Measurements from ENCODE around the gene RNF225. TPM values are rescaled to one million over a fixed set of nuclear protein-coding genes. Genes with fewer than 3 reads are reported as not detected.

The RNF225 gene
- total RNA-seq, 4 donors from 2014 or later = 3.9 to 13.7 (median 13.6) TPM; not detected in 1

DNA sequence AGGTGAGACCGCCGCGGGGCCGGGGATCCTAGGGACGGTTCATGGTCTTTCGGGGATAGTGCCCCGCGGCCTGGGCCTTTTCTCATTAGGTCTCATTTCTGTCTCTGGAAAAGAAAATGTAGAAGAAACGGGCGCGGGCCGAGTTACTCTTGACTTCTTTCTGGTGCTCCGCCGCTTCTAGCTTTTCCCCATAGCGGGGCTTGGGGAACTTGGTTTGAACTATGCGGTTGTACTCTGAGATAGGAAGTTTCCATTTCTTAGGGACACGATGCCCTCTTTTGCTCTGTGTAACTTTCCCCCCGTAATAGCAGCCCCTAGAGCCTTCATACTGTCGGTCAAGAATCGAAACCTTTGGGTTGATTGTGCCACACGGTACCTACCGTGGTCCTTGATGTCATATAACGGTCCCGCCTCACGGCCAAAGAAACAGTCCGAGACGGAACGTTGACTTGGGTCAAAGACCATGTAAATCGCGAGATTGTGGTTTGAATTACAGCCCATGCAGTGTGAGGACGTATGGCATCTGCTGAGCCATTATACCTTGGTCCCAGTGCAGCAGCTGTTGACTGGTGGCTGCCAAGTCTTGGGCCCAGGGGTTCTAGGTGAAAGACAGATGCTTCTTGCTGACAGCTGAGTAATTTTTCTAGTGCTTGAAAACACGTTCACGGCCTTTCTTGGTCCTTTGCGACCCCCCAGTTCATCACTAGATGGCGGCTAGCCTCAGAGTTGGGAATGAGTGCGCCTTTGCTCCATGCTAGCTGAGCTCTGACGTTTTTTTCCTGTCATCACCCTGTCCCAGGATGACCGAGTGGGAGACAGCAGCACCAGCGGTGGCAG is 7.9 kb upstream of the RNF225 start:
- TF ChIP-seq EP300 (IDR thresholded peaks at IDR 0.05) (no peak), POLR2AphosphoS5 (IDR thresholded peaks at IDR 0.05) (no peak), POLR2A (IDR thresholded peaks at IDR 0.05) (no peak)
- TF ChIP-seq, protein P1, sequence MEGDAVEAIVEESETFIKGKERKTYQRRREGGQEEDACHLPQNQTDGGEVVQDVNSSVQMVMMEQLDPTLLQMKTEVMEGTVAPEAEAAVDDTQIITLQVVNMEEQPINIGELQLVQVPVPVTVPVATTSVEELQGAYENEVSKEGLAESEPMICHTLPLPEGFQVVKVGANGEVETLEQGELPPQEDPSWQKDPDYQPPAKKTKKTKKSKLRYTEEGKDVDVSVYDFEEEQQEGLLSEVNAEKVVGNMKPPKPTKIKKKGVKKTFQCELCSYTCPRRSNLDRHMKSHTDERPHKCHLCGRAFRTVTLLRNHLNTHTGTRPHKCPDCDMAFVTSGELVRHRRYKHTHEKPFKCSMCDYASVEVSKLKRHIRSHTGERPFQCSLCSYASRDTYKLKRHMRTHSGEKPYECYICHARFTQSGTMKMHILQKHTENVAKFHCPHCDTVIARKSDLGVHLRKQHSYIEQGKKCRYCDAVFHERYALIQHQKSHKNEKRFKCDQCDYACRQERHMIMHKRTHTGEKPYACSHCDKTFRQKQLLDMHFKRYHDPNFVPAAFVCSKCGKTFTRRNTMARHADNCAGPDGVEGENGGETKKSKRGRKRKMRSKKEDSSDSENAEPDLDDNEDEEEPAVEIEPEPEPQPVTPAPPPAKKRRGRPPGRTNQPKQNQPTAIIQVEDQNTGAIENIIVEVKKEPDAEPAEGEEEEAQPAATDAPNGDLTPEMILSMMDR (IDR thresholded peaks at IDR 0.05) = no peak
- Histone ChIP-seq H3K36me3 (peaks cover 22% of the 10 kb centered on the region), H3K9me3 (no peaks in the 10 kb centered on the region), H3K27ac (peak overlapping the region; percentile 98), H3K27me3 (no peaks in the 10 kb centered on the region), H3K4me3 (peak overlapping the region; percentile 66), H3K4me1 (peaks cover 32% of the 10 kb centered on the region)
- 7% methylated on average over 28 of the region's 39 CpGs for WGBS
- DNase-seq (ENCODE audit: low spot score in 2 of 2) = no peak

GRCh38 chr19:58388175-58388526 is 7.3 kb upstream of the RNF225 start:
- Histone ChIP-seq H3K27me3 (no peaks in the 10 kb centered on the region), H3K4me1 (peaks cover 32% of the 10 kb centered on the region), H3K9me3 (no peaks in the 10 kb centered on the region), H3K27ac (no peak overlapping the region), H3K36me3 (peaks cover 28% of the 10 kb centered on the region), H3K4me3 (peak overlapping the region; percentile 66)
- TF ChIP-seq POLR2AphosphoS5 (IDR thresholded peaks at IDR 0.05) = no peak
- TF ChIP-seq, protein P1 (IDR thresholded peaks at IDR 0.05) = no peak
- no peak for TF ChIP-seq POLR2A (IDR thresholded peaks at IDR 0.05)
- TF ChIP-seq EP300 (IDR thresholded peaks at IDR 0.05) = no peak
- no peak for DNase-seq (ENCODE audit: low spot score in 2 of 2)
- WGBS = 85% methylated on average over 3 of the region's 3 CpGs

DNA sequence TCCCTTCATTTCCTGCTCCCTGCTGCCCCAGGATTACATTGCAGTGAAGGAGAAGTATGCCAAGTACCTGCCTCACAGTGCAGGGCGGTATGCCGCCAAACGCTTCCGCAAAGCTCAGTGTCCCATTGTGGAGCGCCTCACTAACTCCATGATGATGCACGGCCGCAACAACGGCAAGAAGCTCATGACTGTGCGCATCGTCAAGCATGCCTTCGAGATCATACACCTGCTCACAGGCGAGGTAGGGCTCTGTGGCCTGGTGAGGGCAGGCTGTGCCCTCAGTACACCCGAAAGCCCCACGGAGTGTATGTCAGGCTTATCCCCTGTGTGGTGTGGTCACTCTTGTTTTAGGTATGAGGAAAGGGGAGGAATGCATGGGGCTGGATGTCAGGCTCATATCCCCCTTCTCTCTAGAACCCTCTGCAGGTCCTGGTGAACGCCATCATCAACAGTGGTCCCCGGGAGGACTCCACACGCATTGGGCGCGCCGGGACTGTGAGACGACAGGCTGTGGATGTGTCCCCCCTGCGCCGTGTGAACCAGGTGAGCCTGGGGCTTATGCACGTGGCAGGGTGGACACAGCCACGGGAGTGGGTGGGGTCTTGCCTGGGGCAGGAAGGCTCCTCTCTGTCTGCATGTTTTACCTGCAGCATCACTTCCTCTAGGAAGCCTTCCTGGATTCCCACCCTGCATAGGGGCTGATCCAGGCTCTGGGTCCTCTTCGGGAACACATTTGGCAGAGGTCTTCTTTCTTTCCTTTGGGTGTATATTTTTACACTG is 2.3 kb upstream of the RNF225 start:
- no peak for TF ChIP-seq POLR2A (IDR thresholded peaks at IDR 0.05)
- no peak for TF ChIP-seq EP300 (IDR thresholded peaks at IDR 0.05)
- no peak for TF ChIP-seq POLR2AphosphoS5 (IDR thresholded peaks at IDR 0.05)
- TF ChIP-seq, protein P1 (IDR thresholded peaks at IDR 0.05) = no peak
- DNase-seq (ENCODE audit: low spot score in 2 of 2) = peak in 1 of 2 donors; percentile 68
- WGBS = 89% methylated on average over 10 of the region's 26 CpGs

GRCh38 chr19:58393725-58394033 is 1.8 kb upstream of the RNF225 start:
- peaks cover 36% of the 10 kb centered on the region for H3K4me1 ChIP-seq
- H3K27me3 ChIP-seq = peaks cover 18% of the 10 kb centered on the region
- no peak for DNase-seq (ENCODE audit: low spot score in 2 of 2)
- no peak for TF ChIP-seq POLR2A (IDR thresholded peaks at IDR 0.05)
- peaks cover 46% of the 10 kb centered on the region for H3K36me3 ChIP-seq
- H3K9me3 ChIP-seq = no peaks in the 10 kb centered on the region
- no peak overlapping the region for H3K4me3 ChIP-seq
- no peak overlapping the region for H3K27ac ChIP-seq
- WGBS = 84% methylated on average over 4 of the region's 4 CpGs

More for the DNA sequence above, 2.3 kb upstream of the RNF225 start:
- no peak overlapping the region for H3K27ac ChIP-seq
- H3K9me3 ChIP-seq = no peaks in the 10 kb centered on the region
- peaks cover 18% of the 10 kb centered on the region for H3K27me3 ChIP-seq
- no peak overlapping the region for H3K4me3 ChIP-seq
- H3K4me1 ChIP-seq = peaks cover 39% of the 10 kb centered on the region
- H3K36me3 ChIP-seq = peaks cover 46% of the 10 kb centered on the region

DNA sequence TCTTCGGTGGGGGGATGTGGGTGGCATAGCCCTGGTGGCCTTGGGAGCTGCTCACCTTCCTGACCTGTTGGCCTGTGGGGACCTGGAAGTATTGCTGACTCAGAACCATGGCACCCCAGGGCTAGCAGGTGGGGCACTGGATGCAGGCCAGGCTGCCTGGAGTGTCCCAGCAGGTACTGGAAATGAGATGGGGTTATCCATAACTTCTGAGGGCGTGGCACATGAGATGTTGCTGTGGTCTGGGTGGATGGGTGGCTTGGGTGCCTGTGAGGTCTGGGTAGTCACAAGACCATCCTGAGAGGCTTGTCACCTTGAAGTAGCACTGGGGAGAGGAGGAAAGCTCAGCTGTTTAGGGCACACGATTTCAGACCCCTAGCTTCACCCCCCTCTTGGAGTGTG is 636 bp upstream of the RNF225 start:
- Histone ChIP-seq H3K4me3 (no peak overlapping the region), H3K27ac (peak overlapping the region; percentile 73), H3K4me1 (peaks cover 34% of the 10 kb centered on the region), H3K27me3 (peaks cover 18% of the 10 kb centered on the region), H3K9me3 (no peaks in the 10 kb centered on the region), H3K36me3 (peaks cover 41% of the 10 kb centered on the region)
- WGBS = 60% methylated on average over 2 of the region's 3 CpGs
- TF ChIP-seq POLR2AphosphoS5 (IDR thresholded peaks at IDR 0.05) = no peak
- peak; percentile 48 to 72 for DNase-seq (ENCODE audit: low spot score in 2 of 2)

DNA sequence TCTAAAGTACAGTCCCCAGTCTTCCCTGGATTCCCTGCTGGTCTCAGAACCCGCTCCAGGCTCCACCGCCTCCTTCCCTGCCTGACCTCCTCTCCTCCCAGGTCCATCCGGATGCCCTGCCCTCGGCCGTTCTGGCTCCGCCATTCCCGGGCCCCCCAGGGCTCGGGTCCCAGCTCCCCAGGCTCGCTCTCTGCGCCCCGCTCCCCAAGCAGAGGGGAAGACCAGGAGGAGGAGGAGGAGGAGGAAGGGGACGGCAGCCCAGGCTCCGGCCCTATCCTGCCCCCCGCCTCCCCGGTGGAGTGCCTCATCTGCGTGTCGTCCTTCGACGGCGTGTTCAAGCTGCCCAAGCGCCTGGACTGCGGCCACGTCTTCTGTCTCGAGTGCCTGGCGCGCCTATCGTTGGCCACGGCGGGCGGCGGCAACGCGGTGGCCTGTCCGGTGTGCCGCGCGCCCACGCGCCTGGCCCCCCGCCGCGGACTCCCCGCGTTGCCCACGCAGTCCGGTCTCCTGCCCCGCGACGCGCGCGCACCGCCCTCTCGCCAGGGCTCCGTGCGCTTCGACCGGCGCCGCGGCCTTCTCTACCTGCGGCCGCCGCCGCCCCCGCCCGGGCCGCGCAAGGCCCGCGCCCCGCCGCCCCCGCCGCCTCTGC is 647 bp downstream of the RNF225 start:
- Histone ChIP-seq H3K27me3 (peaks cover 18% of the 10 kb centered on the region), H3K4me3 (peak overlapping the region; percentile 47), H3K27ac (peak overlapping the region; percentile 73), H3K36me3 (peaks cover 33% of the 10 kb centered on the region), H3K9me3 (no peaks in the 10 kb centered on the region), H3K4me1 (peaks cover 41% of the 10 kb centered on the region)
- DNase-seq (ENCODE audit: low spot score in 2 of 2) = peak in 1 of 2 donors; percentile 76
- WGBS = 13% methylated on average over 4 of the region's 75 CpGs
- TF ChIP-seq, protein P1 (IDR thresholded peaks at IDR 0.05) = no peak
- TF ChIP-seq POLR2AphosphoS5 (IDR thresholded peaks at IDR 0.05) (no peak), POLR2A (IDR thresholded peaks at IDR 0.05) (no peak), EP300 (IDR thresholded peaks at IDR 0.05) (no peak)
